Neuronal stem cell (in vitro differentiated cells): ENCODE measurements around the gene UBAC2.

Experiments
- DNase-seq: peaks from one replicate; pipeline ENCODE4 v3.0.0-alpha.2; 2013; ENCODE audit warnings: low spot score
- H2AFZ ChIP-seq: one replicate; pipeline ENCODE4 v1.6.1; 2013; ENCODE audit warnings: mild to moderate bottlenecking, low read length, inconsistent platforms
- H2AK5ac ChIP-seq: 2 replicates; pipeline ENCODE4 v1.6.1; 2013; ENCODE audit warnings: low read depth, mild to moderate bottlenecking, inconsistent platforms, low read length, moderate library complexity, mixed read lengths
- H2BK120ac ChIP-seq: 2 replicates; pipeline ENCODE4 v1.6.1; 2013; ENCODE audit warnings: low read depth, mild to moderate bottlenecking, inconsistent platforms, low read length, moderate library complexity, mixed read lengths
- H2BK12ac ChIP-seq: one replicate; pipeline ENCODE4 v1.6.1; 2013; ENCODE audit warnings: low read length, inconsistent platforms
- H2BK15ac ChIP-seq: 2 replicates; pipeline ENCODE4 v1.6.1; 2013; ENCODE audit warnings: mild to moderate bottlenecking, low read length, inconsistent platforms, mixed read lengths
- H2BK5ac ChIP-seq: one replicate; pipeline ENCODE4 v1.6.1; 2013; ENCODE audit warnings: inconsistent platforms, mild to moderate bottlenecking, low read length, moderate library complexity
- H3K14ac ChIP-seq: one replicate; pipeline ENCODE4 v1.6.1; 2013; ENCODE audit warnings: low read length, inconsistent platforms
- H3K18ac ChIP-seq: 2 replicates; pipeline ENCODE4 v1.6.1; 2013; ENCODE audit warnings: low read length, inconsistent platforms
- H3K23ac ChIP-seq: 2 replicates; pipeline ENCODE4 v1.6.1; 2013; ENCODE audit warnings: low read depth, mild to moderate bottlenecking, mixed read lengths, low read length, inconsistent platforms; ENCODE audit not compliant: poor library complexity
- H3K27ac ChIP-seq: replicated peaks from 3 replicates; pipeline ENCODE4 v1.5.1; 2013; ENCODE audit warnings: low read length, inconsistent platforms
- H3K27me3 ChIP-seq, 3 experiments: 2 replicates each; pipeline ENCODE4 v1.6.1; 2013; ENCODE audit warnings: low read length in 3 of 3, mild to moderate bottlenecking in 2 of 3, inconsistent platforms in 1 of 3, low read depth in 1 of 3, mixed read lengths in 1 of 3, moderate library complexity in 1 of 3; ENCODE audit not compliant: control insufficient read depth in 3 of 3, insufficient read depth in 3 of 3
- H3K36me3 ChIP-seq, 2 donors: replicated peaks in 1 of 2; 2 replicates each; pipeline ENCODE4 v1.6.1; 2013; ENCODE audit warnings: low read length in 2 of 2; ENCODE audit not compliant: control insufficient read depth in 2 of 2, insufficient read depth in 2 of 2
- H3K4ac ChIP-seq: 2 replicates; pipeline ENCODE4 v1.6.1; 2013; ENCODE audit warnings: inconsistent platforms, mild to moderate bottlenecking, low read length, moderate library complexity
- H3K4me1 ChIP-seq, 2 donors: 1 replicate in 1 of 2; 2 replicates in 1 of 2; pipeline ENCODE4 v1.6.1; 2013; ENCODE audit warnings: low read length in 2 of 2, low read depth in 1 of 2; ENCODE audit not compliant: control insufficient read depth in 2 of 2, insufficient read depth in 1 of 2
- H3K4me2 ChIP-seq: one replicate; pipeline ENCODE4 v1.6.1; 2013; ENCODE audit warnings: mild to moderate bottlenecking, low read length, inconsistent platforms; ENCODE audit not compliant: insufficient read depth, poor library complexity, severe bottlenecking
- H3K4me3 ChIP-seq, 2 donors: 2 replicates each; pipeline ENCODE4 v1.5.1; 2013; ENCODE audit warnings: low read length in 2 of 2, mild to moderate bottlenecking in 2 of 2, inconsistent platforms in 1 of 2, moderate library complexity in 1 of 2
- H3K79me1 ChIP-seq: one replicate; pipeline ENCODE4 v1.6.1; 2013; ENCODE audit warnings: low read depth, mild to moderate bottlenecking, inconsistent platforms, low read length, moderate library complexity
- H3K9ac ChIP-seq: one replicate; pipeline ENCODE4 v1.6.1; 2013; ENCODE audit warnings: mild to moderate bottlenecking, low read depth, low read length, inconsistent platforms; ENCODE audit not compliant: poor library complexity
- H3K9me3 ChIP-seq, 2 donors: replicated peaks in 1 of 2; 2 replicates each; pipeline versions ENCODE3 to v1.6.1; 2013; ENCODE audit warnings: low read length in 2 of 2, mild to moderate bottlenecking in 2 of 2, inconsistent platforms in 1 of 2, low read depth in 1 of 2, mixed read lengths in 1 of 2, moderate library complexity in 1 of 2; ENCODE audit not compliant: control insufficient read depth in 2 of 2, insufficient read depth in 1 of 2
- H4K8ac ChIP-seq: one replicate; pipeline ENCODE4 v1.6.1; 2013; ENCODE audit warnings: low read depth, mild to moderate bottlenecking, inconsistent platforms, low read length, moderate library complexity
- H4K91ac ChIP-seq: one replicate; pipeline ENCODE4 v1.6.1; 2013; ENCODE audit warnings: low read length, low read depth, mild to moderate bottlenecking, inconsistent platforms; ENCODE audit not compliant: poor library complexity
- WGBS, 2 donors: extraction: QIAGEN DNeasy Blood & Tissue Kit; methylation state at CpG; one replicate each; pipeline ENCODE4 v1.1.7; 2013; ENCODE audit warnings: missing lambda C conversion rate in 2 of 2, mixed read lengths in 1 of 2; ENCODE audit not compliant: insufficient read length in 2 of 2, insufficient replicate concordance in 1 of 2; ENCODE audit errors: extremely low coverage in 2 of 2; 5-methylcytosine and 5-hydroxymethylcytosine counted together

UBAC2 gene

DNA sequence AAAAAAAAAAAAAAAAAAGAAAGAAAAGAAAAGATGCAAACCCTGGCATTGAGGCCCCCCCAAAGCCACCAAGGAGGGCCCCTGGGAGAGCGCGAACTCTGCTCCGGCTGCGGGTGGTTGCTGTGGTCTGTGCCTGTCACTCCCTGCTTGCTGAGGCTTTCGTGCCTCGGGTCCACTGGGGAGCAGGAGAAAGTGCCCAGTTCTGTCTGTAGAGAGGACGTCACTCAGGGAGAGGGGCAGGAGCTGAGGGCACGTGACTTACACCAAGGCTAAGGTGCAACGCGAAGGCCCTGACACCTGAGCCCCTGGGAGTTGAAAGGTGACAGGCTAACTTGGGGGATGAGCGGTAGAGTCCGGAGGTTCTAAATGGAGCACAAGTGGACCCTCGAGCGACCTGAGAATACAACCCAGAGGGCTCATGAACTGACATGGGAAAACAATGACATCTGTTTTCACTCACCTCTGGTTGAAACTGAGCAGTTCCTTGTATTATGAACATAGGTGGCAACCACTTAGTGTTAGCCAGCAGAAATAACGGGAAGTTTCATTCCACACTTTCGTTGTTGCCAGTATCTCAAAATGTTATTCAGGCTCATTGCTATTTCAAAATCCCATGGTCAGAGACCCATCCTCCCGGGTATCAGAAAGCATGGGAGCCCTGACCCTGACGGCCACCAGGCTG is 231.4 kb downstream of the UBAC2 start:
- H3K4ac ChIP-seq: no peak overlapping the region
- H3K23ac ChIP-seq: peak overlapping the region; percentile 16
- peaks cover 0 to 1% of the 10 kb centered on the region in 2 donors for H3K9me3 ChIP-seq
- H3K4me1 ChIP-seq: peaks cover 13 to 14% of the 10 kb centered on the region in 2 donors
- H4K91ac ChIP-seq: peak overlapping the region; percentile 5
- H3K4me2 ChIP-seq: no peak overlapping the region
- H3K4me3 ChIP-seq: peak overlapping the region in 1 of 2 donors; percentile 36
- peak overlapping the region; percentile 38 for H3K27ac ChIP-seq
- no peaks in the 10 kb centered on the region for H3K36me3 ChIP-seq
- H2BK12ac ChIP-seq: peak overlapping the region; percentile 91
- no peaks in the 10 kb centered on the region for H3K79me1 ChIP-seq
- no peak overlapping the region for H4K8ac ChIP-seq
- H3K27me3 ChIP-seq: peaks cover 0 to 2% (median 0%) of the 10 kb centered on the region in 3 experiments
- no peak overlapping the region for H3K9ac ChIP-seq
- peak overlapping the region; percentile 85 for H2BK5ac ChIP-seq
- DNase-seq: no peak
- H3K14ac ChIP-seq: peak overlapping the region; percentile 42
- H3K18ac ChIP-seq: peak overlapping the region; percentile 87
- H2AK5ac ChIP-seq: peak overlapping the region; percentile 90
- no CpG with 5 or more reads among the region's 18 CpGs for WGBS, 2 donors
- H2BK120ac ChIP-seq: no peak overlapping the region
- H2AFZ ChIP-seq: peak overlapping the region; percentile 95
- peak overlapping the region; percentile 93 for H2BK15ac ChIP-seq

DNA sequence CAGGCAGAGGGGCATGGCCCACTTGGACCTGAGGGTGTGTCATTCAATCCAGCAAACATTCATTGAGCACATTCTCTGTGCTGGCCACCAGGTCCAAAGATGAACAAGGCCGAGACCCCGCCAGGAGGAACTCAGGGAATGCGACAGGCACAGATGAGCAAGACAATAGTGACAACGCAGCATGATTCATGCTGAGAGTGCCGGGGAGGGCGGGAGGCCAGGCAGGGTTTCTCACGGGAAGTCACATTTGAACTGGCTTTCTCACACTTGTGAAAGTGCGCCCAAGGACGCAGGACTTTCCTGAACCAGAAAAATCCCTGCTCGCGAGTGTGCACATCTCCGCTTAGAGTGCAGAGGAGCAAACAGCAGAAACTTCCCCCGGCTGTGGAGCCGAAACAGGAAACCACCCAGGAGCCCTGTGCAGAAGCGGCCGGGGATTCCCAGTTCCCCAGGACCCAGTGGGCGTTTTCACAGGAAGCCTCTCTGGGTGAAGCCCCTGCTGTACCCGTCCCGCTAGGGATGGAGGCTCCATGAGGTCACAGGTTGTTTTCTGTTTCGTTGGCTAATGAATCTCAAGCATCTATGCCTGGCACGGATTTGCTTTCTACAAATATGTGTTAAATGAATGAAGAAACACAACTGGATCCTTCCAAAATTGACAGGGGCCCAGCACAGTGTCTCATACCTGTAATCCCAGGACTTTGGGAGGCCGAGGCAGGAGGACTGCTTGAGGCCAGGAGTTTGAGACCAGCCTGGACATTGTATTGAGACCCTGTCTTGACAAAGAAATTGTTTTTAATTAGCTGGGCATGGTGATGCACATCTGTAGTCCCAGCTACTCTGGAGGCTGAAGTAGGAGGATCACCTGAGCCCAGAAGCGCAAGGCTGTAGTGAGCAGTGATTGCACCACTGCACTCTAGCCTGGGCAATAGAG is 232.2 kb downstream of the UBAC2 start:
- no peak overlapping the region for H3K4ac ChIP-seq
- H3K36me3 ChIP-seq: no peaks in the 10 kb centered on the region
- H2AFZ ChIP-seq: peak overlapping the region; percentile 95
- H3K4me1 ChIP-seq: peaks cover 13 to 14% of the 10 kb centered on the region in 2 donors
- H2BK15ac ChIP-seq: peak overlapping the region; percentile 93
- DNase-seq: peak; percentile 49
- no peak overlapping the region for H4K91ac ChIP-seq
- peaks cover 0 to 2% (median 0%) of the 10 kb centered on the region in 3 experiments for H3K27me3 ChIP-seq
- no peak overlapping the region for H3K23ac ChIP-seq
- H3K4me2 ChIP-seq: peak overlapping the region; percentile 29
- peak overlapping the region; percentile 64 for H2BK12ac ChIP-seq
- no peak overlapping the region for H3K9ac ChIP-seq
- WGBS, 2 donors: no CpG with 5 or more reads among the region's 23 CpGs
- H3K79me1 ChIP-seq: no peaks in the 10 kb centered on the region
- peak overlapping the region in 1 of 2 donors; percentile 36 for H3K4me3 ChIP-seq
- H2BK120ac ChIP-seq: no peak overlapping the region
- H4K8ac ChIP-seq: no peak overlapping the region
- H3K18ac ChIP-seq: peak overlapping the region; percentile 41
- H2AK5ac ChIP-seq: peak overlapping the region; percentile 0
- H3K9me3 ChIP-seq: peaks cover 0 to 1% of the 10 kb centered on the region in 2 donors
- H3K27ac ChIP-seq: peak overlapping the region; percentile 73
- H3K14ac ChIP-seq: no peak overlapping the region
- peak overlapping the region; percentile 10 for H2BK5ac ChIP-seq

DNA sequence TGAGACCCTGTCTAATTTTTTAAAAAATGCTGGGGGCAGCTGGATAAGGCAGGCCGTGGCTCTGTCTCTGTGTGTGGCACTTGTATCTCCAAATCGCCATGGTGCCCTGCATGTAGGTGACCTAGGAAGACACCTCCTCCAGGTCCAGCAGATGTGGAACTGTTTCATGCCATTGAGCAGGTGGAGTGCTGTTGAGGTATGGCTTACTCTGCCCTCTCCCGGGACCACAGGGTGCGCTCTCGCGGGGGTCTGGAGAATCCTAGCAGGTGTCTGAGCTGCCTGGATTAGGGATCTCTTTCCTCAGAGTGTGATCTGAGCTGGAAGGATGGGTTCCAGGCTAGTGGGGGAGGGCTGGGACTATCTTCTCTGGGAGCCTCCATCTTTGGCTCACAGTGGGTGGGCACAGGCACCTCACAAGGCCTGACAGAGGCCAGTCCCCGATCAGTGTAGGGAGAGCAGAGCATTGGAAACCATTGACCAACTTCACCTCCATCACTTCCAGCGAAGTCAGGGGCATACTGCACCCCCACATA is 233.0 kb downstream of the UBAC2 start:
- H2AK5ac ChIP-seq: peak overlapping the region; percentile 0
- no peaks in the 10 kb centered on the region for H3K79me1 ChIP-seq

More for the DNA sequence above, 233.0 kb downstream of the UBAC2 start:
- Histone ChIP-seq H3K4me3 (no peak overlapping the region), H3K9me3 (no peaks in the 10 kb centered on the region), H2BK15ac (peak overlapping the region; percentile 82), H3K18ac (no peak overlapping the region), H2BK120ac (no peak overlapping the region), H3K4me1 (peaks cover 13 to 14% of the 10 kb centered on the region in 2 donors), H4K91ac (no peak overlapping the region), H3K27me3 (peaks cover 0 to 5% (median 2%) of the 10 kb centered on the region in 3 experiments), H3K4ac (no peak overlapping the region), H2BK12ac (peak overlapping the region; percentile 64), H3K14ac (no peak overlapping the region), H2AFZ (no peak overlapping the region), H4K8ac (no peak overlapping the region), H3K23ac (no peak overlapping the region), H3K36me3 (no peaks in the 10 kb centered on the region), H2BK5ac (no peak overlapping the region), H3K4me2 (no peak overlapping the region), H3K9ac (no peak overlapping the region), H3K27ac (no peak overlapping the region)
- DNase-seq: no peak
- WGBS, 2 donors: no CpG with 5 or more reads among the region's 8 CpGs
